HG03520 (cell line): ENCODE data around the gene MSMO1.

ENCODE experiments used
- ATAC-seq: cut with Tn5 transposase; IDR thresholded peaks from one replicate; pipeline ENCODE4 v1.9.1; 2021; ENCODE audit warnings: mild to moderate bottlenecking, moderate library complexity; ENCODE audit not compliant: unreplicated experiment

The MSMO1 gene

DNA sequence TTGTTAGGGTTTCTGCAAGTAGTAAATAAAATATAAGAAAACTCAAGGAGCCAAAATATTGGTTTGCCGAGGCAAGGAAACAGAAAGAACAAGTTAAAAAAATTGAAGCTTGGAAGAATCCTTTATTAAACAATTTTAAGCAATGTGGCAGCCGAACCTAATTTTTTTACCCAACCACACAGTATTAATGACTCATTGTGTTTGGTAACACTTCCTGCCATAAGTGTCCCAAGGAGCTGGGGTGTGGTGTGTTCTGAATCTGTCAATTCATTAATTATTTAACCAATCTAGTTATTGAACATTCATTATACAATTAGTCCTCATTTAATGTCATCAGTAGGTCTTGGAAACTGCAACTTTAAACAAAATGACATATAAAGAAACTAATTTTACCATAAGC lies 32.0 kb downstream of the MSMO1 start:
- ATAC-seq = no peak

DNA sequence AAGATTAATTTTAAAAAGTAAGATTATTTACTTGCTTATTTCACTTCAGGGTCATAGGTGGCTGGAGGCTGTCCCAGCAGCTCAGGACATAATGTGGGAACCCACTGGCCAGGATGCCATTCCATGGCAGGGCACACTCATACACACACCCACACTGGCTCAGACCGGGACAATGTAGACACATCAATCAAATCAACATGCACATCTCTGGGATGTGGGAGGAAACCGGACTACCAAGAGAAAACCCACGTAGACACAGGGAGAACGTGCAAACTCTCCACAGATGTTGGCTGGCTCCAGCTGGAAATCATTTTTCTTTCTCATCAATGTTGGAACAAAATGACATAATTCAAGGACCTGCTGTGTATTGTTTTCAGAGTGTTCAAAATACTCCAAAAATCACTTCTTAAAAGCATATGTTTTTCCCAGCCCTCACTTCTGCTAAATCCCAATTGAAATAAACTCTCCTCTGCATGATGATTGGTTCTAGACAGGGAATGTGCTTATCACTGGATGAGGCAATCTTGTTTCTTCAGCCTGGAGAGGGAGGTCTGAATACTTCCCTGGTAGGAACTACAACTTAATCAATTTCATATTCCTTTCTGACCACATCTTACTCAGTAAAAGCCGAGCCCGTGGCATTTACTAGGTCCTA lies 32.7 kb downstream of the MSMO1 start:
- no peak for ATAC-seq

- ATAC-seq = no peak
These were observed 33.7 kb downstream of the MSMO1 start for GRCh38 chr4:165360985-165361670.

GRCh38 chr4:165361810-165362209 lies 34.3 kb downstream of the MSMO1 start:
- ATAC-seq = no peak

DNA sequence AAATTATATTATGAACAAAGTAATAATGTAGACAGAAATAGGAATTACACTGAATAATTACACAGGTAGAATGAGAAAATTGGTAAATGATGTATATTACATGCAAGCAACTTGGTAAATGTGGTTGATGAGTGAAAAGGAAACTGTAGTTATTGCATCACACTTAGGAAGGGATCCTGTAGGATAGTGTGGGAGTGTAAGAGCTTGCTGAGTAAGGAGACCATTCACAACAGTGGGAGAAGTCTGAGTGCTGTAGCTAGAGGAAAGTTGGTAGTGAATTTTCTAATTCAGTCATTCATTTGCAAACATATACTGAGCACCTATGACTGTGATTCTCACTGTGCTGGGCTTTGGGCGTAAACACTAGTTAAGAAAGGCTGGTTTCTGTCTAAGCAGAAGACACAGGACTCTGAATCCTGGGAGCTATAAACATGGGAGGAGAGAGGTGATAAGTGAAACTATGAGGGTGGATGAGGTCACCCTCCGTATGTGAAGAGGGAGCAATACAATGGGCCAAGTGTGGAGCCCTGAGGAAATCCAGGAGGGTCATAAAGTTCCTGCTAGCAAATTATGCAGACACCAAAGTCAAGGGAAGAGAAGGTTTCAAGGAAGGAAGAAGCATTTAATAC lies 37.1 kb downstream of the MSMO1 start:
- no peak for ATAC-seq

DNA sequence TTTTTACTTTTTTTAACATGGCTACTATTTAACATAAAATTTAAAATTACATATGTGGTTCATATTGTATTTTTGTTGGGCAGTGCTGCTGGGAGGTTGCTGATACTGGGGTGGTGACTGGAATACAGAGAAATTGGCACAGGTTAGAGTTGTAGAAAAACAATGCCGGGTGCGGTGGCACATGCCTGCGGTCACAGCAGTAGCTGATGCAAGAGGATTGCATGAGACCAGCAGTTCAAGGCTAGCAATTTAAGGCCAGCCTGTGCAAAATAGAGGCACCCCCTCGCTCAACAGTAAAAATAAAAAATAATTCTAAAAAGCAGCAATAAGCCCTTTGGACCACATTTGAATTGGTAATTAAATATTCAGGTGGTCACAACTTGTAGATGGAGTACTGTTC lies 39.6 kb downstream of the MSMO1 start:
- no peak for ATAC-seq

GRCh38 chr4:165368114-165368513 lies 40.6 kb downstream of the MSMO1 start:
- ATAC-seq = no peak

DNA sequence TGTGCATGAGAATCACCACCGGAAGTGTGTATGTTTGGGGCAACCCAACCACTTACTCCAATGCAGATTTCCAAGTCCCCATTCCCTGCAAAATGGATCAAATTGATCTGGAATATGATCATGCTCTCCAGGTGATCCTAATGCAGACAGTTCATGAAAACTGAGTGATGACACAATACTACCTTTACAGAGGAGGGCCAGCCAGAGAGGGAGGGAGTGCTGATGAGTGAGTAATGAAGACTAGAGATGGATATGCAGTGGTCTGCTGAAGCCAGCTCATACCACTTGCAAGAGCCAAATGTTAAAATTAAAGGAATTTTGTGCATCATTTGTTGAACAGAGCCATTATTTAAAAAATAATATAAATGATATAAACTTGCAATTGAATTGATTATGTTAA lies 41.1 kb downstream of the MSMO1 start:
- no peak for ATAC-seq

- ATAC-seq = no peak
These were observed 42.1 kb downstream of the MSMO1 start for GRCh38 chr4:165369522-165369921.

DNA sequence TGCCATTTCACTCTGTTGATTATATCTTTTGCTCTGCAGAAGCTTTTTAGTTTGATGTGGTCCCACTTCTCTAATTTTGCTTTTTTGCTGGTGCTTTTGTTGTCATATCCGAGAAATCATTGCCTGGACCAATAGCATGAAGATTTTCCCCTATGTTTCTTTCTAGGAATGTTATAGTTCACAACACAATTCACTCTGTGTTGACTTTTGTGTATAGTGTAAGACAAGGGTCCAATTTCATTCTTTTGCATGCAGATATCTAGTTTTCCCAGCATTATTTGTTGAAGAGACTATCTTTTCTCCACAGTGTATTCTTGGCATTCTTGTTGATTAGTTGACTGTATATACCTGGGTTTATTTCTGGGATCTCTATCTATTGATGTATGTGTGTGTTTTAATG lies 43.1 kb downstream of the MSMO1 start:
- ATAC-seq = no peak

DNA sequence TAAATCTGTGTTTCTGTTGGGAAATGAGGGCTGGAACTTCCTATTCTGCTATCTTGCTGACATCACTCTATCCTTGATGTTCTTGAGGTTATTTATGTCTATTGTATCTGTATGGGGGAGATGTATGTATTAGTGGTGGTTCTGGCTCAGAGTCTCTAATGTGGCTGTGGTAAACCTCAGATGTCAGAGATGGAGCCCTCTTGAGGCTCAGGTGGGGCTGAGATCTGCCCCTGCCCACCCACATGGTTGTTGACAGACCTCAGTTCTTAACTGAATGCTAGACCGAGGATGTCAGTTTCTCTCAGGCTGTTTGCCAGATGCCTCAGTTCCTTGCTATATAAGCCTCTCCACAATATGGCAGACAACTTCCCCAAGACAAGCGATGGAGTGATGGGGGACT lies 48.0 kb downstream of the MSMO1 start:
- no peak for ATAC-seq

- ATAC-seq = no peak
These were observed 50.9 kb downstream of the MSMO1 start for GRCh38 chr4:165378398-165378744.

DNA sequence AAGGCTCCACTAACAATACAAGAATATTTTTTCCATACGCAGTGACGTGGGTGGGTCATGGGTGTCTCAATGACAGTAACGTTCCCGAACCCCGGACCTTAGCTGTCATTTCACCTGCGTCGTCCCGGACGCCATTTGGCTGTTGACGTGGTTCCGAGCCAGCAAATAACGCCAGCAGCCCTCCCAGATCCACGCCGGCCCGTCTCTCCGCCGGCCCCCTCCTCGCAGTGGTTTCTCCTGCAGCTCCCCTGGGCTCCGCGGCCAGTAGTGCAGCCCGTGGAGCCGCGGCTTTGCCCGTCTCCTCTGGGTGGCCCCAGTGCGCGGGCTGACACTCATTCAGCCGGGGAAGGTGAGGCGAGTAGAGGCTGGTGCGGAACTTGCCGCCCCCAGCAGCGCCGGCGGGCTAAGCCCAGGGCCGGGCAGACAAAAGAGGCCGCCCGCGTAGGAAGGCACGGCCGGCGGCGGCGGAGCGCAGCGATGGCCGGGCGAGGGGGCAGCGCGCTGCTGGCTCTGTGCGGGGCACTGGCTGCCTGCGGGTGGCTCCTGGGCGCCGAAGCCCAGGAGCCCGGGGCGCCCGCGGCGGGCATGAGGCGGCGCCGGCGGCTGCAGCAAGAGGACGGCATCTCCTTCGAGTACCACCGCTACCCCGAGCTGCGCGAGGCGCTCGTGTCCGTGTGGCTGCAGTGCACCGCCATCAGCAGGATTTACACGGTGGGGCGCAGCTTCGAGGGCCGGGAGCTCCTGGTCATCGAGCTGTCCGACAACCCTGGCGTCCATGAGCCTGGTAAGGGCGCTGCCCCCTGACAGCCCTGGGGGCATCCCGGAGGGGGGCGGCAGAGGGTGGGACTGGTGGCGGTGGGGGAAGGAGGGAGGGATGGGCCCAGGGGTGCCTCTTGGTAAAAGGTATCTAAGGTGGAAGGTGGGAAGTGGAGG lies 51.5 kb downstream of the MSMO1 start, which contains the start of gene CPE:
CPE (plus strand) TSS at position 264 of the 933 bp plus-strand sequence; CDS start at position 478, 214 bp downstream.
- ATAC-seq = peak; percentile 94

GRCh38 chr4:165379678-165380064 lies 52.2 kb downstream of the MSMO1 start:
- ATAC-seq = no peak

GRCh38 chr4:165380805-165381204 lies 53.3 kb downstream of the MSMO1 start:
- ATAC-seq = no peak

DNA sequence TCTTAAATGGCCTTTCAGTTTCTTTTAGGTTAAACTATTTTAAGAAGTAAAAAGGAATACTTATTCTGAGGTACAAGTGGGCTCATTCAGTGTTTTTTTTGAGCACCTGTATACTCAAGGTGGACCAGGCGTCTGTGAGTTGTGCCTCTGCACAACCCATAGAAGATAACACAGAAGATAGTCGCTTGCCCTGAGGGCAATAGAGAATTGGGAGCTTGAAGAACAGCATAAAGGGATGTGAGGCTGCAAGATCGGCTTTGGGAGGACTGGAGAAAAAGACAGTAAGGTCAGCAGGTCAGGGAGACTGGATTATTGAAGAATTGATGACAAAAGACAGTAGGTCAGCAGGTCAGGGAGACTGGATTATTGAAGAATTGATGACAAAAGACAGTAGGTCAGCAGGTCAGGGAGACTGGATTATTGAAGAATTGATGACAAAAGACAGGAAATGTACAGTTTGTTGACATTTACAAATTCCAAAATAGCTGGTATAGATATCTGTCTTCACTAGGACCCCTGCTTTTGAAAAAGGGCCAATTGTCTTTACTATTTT lies 54.4 kb downstream of the MSMO1 start:
- ATAC-seq = no peak

DNA sequence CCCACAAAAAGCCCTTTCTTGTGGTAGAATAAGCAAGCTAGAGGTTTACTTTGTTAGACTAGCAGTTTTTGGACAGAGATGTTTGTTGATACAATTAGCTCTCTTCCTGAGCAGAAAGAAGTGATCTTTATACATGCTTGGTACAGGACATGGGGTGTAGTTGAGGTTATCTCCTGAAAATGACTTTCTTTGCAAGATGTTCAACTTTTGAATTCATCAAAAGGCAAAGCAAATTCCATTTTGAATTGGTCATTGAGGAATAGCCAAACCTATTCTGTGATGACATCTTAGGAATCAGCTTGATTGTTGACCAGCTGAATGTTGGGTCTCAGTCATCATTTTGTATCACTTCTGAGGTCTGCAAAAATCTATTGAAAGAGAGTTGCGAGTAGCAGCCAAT lies 55.2 kb downstream of the MSMO1 start:
- ATAC-seq = no peak

- no peak for ATAC-seq
These were observed 56.2 kb downstream of the MSMO1 start for GRCh38 chr4:165383591-165384073.

- no peak for ATAC-seq
These were observed 56.7 kb downstream of the MSMO1 start for GRCh38 chr4:165384186-165384585.

GRCh38 chr4:165384598-165384997 lies 57.1 kb downstream of the MSMO1 start:
- no peak for ATAC-seq

GRCh38 chr4:165385126-165385525 lies 57.7 kb downstream of the MSMO1 start:
- no peak for ATAC-seq
